HepG2 (cell line): ENCODE results near the gene MED12L. TPM values are rescaled to one million over a fixed set of nuclear protein-coding genes. Genes with fewer than 3 reads are reported as not detected.
A peak's percentile ranks its signal among the peaks of the same experiment; 100 is the strongest.

Experiments
- GATAD1 ChIP-seq: IDR thresholded peaks from 2 replicates; pipeline ENCODE4 v1.6.1; 2016; ENCODE audit warnings: missing genetic modification reagents, missing compliant biosample characterization
- MEIS2 ChIP-seq: sonication (generic); formaldehyde crosslinking; IDR thresholded peaks from 2 replicates; pipeline ENCODE4 v1.9.0; 2021; ENCODE audit warnings: mild to moderate bottlenecking, missing genetic modification reagents
- NR1H2 ChIP-seq: sonication (generic); formaldehyde crosslinking; IDR thresholded peaks from 2 replicates; pipeline ENCODE4 v1.8.1; 2022; ENCODE audit warnings: low read depth, missing genetic modification reagents, borderline replicate concordance
- PBX3 ChIP-seq: sonication (generic); formaldehyde crosslinking; IDR thresholded peaks from 2 replicates; pipeline ENCODE4 v1.8.1; 2023; ENCODE audit warnings: missing genetic modification reagents, inconsistent platforms, borderline replicate concordance
- PTBP1 ChIP-seq: fragments of 200-400 bp; formaldehyde crosslinking; IDR thresholded peaks from 2 replicates; pipeline ENCODE4 v1.6.1; 2018; ENCODE audit warnings: low read length, low read depth; ENCODE audit not compliant: poor library complexity, severe bottlenecking
- RBAK ChIP-seq: sonication (generic); formaldehyde crosslinking; IDR thresholded peaks from 2 replicates; pipeline ENCODE4 v1.5.1; 2020; ENCODE audit warnings: mild to moderate bottlenecking, missing genetic modification reagents
- SRF ChIP-seq: IDR thresholded peaks from 2 replicates; pipeline ENCODE4 v1.6.1; 2011; ENCODE audit warnings: mild to moderate bottlenecking, low read depth, low read length, moderate library complexity
- STAT5B ChIP-seq: sonication (generic); formaldehyde crosslinking; IDR thresholded peaks from 2 replicates; pipeline ENCODE4 v1.4.0; 2020; ENCODE audit warnings: missing genetic modification reagents
- TBX2 ChIP-seq: sonication (generic); formaldehyde crosslinking; IDR thresholded peaks from 2 replicates; pipeline ENCODE4 v1.5.0; 2020; ENCODE audit warnings: missing genetic modification reagents, mild to moderate bottlenecking, borderline replicate concordance
- TEF ChIP-seq: sonication (generic); formaldehyde crosslinking; IDR thresholded peaks from 2 replicates; pipeline ENCODE4 v1.5.0; 2020; ENCODE audit warnings: missing genetic modification reagents
- TFDP1 ChIP-seq: IDR thresholded peaks from 2 replicates; pipeline ENCODE4 v1.6.1; 2016; ENCODE audit warnings: missing compliant biosample characterization, missing genetic modification reagents, borderline replicate concordance
- ZBTB44 ChIP-seq: sonication (generic); formaldehyde crosslinking; IDR thresholded peaks from 2 replicates; pipeline ENCODE4 v1.4.0; 2020; ENCODE audit warnings: missing genetic modification reagents
- ZEB1 ChIP-seq: IDR thresholded peaks from 2 replicates; pipeline ENCODE4 v1.6.1; 2012; ENCODE audit warnings: mild to moderate bottlenecking, low read depth, inconsistent platforms; ENCODE audit not compliant: insufficient replicate concordance
- ZNF780A ChIP-seq: sonication (generic); formaldehyde crosslinking; IDR thresholded peaks from 2 replicates; pipeline ENCODE4 v1.8.0; 2022; ENCODE audit warnings: mild to moderate bottlenecking, missing genetic modification reagents, moderate library complexity
- ZNF788 ChIP-seq: sonication (generic); formaldehyde crosslinking; IDR thresholded peaks from 2 replicates; pipeline ENCODE4 v1.5.0; 2020; ENCODE audit warnings: mild to moderate bottlenecking, missing genetic modification reagents, borderline replicate concordance
- ZSCAN20 ChIP-seq: sonication (generic); formaldehyde crosslinking; IDR thresholded peaks from 2 replicates; pipeline ENCODE4 v1.4.0; 2020; ENCODE audit warnings: missing genetic modification reagents, mild to moderate bottlenecking, borderline replicate concordance
- polyA plus RNA-seq, 8 experiments: library from polyadenylated mRNA; depleted of rRNA in 3 of 8; stranded (reverse) in 7 of 8; unstranded in 1 of 8; fragments of >200 nt; fragmentation: Illumina TruSeq in 4 of 8; extraction: Trizol in 4 of 8; gene quantifications; 2 replicates each; pipeline versions ENCODE4 v1.2.1 to v1.2.3, GENCODE V29; 2011 to 2016; ENCODE audit warnings: low read depth in 4 of 8, missing spikeins in 1 of 8, mixed read lengths in 1 of 8; ENCODE audit not compliant: insufficient read depth in 1 of 8
- total RNA-seq, 5 experiments: library from RNA; depleted of rRNA; stranded (reverse); fragments of >200 nt; fragmentation: Illumina TruSeq; extraction: Trizol; gene quantifications; 2 replicates each; pipeline ENCODE4 v1.2.3, GENCODE V29; 2016; ENCODE audit warnings: low read depth in 1 of 5
- TF ChIP-seq, protein P1 (sequence below): sonication (generic); formaldehyde crosslinking; IDR thresholded peaks from 2 replicates; pipeline ENCODE4 v1.8.0; 2022; ENCODE audit warnings: mild to moderate bottlenecking, missing genetic modification reagents, moderate library complexity
- TF ChIP-seq, protein P2 (sequence below): fragments of 450-650 bp; IDR thresholded peaks from 2 replicates; pipeline ENCODE4 v1.6.1; 2017
- TF ChIP-seq, protein P3 (sequence below): sonication (generic); formaldehyde crosslinking; IDR thresholded peaks from 2 replicates; pipeline ENCODE4 v1.9.0; 2021; ENCODE audit warnings: missing genetic modification reagents, borderline replicate concordance

MED12L gene
- total and polyA plus RNA-seq, 2 of the 13 experiments (the other 11 are each of a cell fraction or from before 2014, with no cell fraction given), result 0.07 to 0.64 TPM

GRCh38 chr3:151085227-151085888, at the start of gene MED12L (continued):
- TF ChIP-seq STAT5B (no peak), TBX2 (CRISPR knock-in tag) (peak; percentile 50; the same call in 1 of the 2 replicates), ZSCAN20 (peak; percentile 65; the same call in 1 of the 2 replicates), ZBTB44 (no peak), NR1H2 (CRISPR knock-in tag) (0 out of 2 replicates have a peak, but pooled peaks have one; percentile 39), ZEB1 (no peak), PTBP1 (no peak), PBX3 (CRISPR knock-in tag) (no peak), ZNF788 (CRISPR knock-in tag) (peak; percentile 52; the same call in 1 of the 2 replicates), TFDP1 (peak; percentile 80; the same call in 1 of the 2 replicates), GATAD1 (CRISPR knock-in tag) (no peak), TEF (no peak), SRF (no peak), MEIS2 (CRISPR knock-in tag) (no peak), RBAK (no peak), ZNF780A (CRISPR knock-in tag) (no peak)
- TF ChIP-seq, protein P1, sequence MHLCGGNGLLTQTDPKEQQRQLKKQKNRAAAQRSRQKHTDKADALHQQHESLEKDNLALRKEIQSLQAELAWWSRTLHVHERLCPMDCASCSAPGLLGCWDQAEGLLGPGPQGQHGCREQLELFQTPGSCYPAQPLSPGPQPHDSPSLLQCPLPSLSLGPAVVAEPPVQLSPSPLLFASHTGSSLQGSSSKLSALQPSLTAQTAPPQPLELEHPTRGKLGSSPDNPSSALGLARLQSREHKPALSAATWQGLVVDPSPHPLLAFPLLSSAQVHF (CRISPR knock-in tag), result no peak
- TF ChIP-seq, protein P2, sequence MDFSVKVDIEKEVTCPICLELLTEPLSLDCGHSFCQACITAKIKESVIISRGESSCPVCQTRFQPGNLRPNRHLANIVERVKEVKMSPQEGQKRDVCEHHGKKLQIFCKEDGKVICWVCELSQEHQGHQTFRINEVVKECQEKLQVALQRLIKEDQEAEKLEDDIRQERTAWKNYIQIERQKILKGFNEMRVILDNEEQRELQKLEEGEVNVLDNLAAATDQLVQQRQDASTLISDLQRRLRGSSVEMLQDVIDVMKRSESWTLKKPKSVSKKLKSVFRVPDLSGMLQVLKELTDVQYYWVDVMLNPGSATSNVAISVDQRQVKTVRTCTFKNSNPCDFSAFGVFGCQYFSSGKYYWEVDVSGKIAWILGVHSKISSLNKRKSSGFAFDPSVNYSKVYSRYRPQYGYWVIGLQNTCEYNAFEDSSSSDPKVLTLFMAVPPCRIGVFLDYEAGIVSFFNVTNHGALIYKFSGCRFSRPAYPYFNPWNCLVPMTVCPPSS, result no peak
- TF ChIP-seq, protein P3, sequence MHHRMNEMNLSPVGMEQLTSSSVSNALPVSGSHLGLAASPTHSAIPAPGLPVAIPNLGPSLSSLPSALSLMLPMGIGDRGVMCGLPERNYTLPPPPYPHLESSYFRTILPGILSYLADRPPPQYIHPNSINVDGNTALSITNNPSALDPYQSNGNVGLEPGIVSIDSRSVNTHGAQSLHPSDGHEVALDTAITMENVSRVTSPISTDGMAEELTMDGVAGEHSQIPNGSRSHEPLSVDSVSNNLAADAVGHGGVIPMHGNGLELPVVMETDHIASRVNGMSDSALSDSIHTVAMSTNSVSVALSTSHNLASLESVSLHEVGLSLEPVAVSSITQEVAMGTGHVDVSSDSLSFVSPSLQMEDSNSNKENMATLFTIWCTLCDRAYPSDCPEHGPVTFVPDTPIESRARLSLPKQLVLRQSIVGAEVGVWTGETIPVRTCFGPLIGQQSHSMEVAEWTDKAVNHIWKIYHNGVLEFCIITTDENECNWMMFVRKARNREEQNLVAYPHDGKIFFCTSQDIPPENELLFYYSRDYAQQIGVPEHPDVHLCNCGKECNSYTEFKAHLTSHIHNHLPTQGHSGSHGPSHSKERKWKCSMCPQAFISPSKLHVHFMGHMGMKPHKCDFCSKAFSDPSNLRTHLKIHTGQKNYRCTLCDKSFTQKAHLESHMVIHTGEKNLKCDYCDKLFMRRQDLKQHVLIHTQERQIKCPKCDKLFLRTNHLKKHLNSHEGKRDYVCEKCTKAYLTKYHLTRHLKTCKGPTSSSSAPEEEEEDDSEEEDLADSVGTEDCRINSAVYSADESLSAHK, result no peak
